ENCODE measurements around the gene TBC1D25.

DNA sequence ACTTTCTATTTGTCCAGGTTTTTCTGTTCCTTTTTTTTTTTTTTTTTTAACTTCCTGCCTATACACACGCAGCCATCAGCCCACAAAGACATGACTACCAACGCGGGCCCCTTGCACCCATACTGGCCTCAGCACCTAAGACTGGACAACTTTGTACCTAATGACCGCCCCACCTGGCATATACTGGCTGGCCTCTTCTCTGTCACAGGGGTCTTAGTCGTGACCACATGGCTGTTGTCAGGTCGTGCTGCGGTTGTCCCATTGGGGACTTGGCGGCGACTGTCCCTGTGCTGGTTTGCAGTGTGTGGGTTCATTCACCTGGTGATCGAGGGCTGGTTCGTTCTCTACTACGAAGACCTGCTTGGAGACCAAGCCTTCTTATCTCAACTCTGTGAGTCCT, 15.8 kb upstream of the TBC1D25 start:
- TF ChIP-seq CTCF (IDR thresholded peaks at IDR 0.05) (no peak), POLR2A (IDR thresholded peaks at IDR 0.05) (no peak), POLR2AphosphoS5 (IDR thresholded peaks at IDR 0.05) (no peak)

All from breast epithelium (tissue), 3 donors.